Dendritic cell treated with granulocyte-macrophage colony-stimulating factor and Interleukin-4, amounts not matched to agents 40 ng/mL and 50 ng/mL, for 4 days (primary cell): ENCODE measurements around the gene ANP32A.

Experiments used
- H3K27ac Mint-ChIP-seq: one replicate; pipeline ENCODE4 v1.8.0; 2022; ENCODE audit warnings: mild to moderate bottlenecking, mixed read lengths
- H3K27me3 Mint-ChIP-seq: one replicate; pipeline ENCODE4 v1.8.0; 2022; ENCODE audit warnings: mild to moderate bottlenecking, mixed read lengths
- H3K36me3 Mint-ChIP-seq: one replicate; pipeline ENCODE4 v1.8.0; 2022; ENCODE audit warnings: low read depth, mixed read lengths
- H3K4me1 Mint-ChIP-seq: one replicate; pipeline ENCODE4 v1.8.0; 2022; ENCODE audit warnings: low read depth, mixed read lengths
- H3K4me3 Mint-ChIP-seq: one replicate; pipeline ENCODE4 v1.8.0; 2022; ENCODE audit warnings: mild to moderate bottlenecking, moderate library complexity, mixed read lengths
- H3K9me3 Mint-ChIP-seq: one replicate; pipeline ENCODE4 v1.8.0; 2022; ENCODE audit warnings: mixed read lengths
- intact Hi-C: fragments of 100-400 bp; cut with micrococcal nuclease; formaldehyde crosslinking; loops from one replicate; pipeline ENCODE4 v1.15.0; 2022

ANP32A gene

GRCh38 chr15:68798346-68799094 lies 22.2 kb downstream of the ANP32A start:
- intact Hi-C loops = no loop called here
- no peaks in the 10 kb centered on the region for H3K9me3 Mint-ChIP-seq
- no peaks in the 10 kb centered on the region for H3K27me3 Mint-ChIP-seq
- H3K27ac Mint-ChIP-seq = peak overlapping the region; percentile 94
- peaks cover 36% of the 10 kb centered on the region for H3K36me3 Mint-ChIP-seq
- no peak overlapping the region for H3K4me3 Mint-ChIP-seq
- peaks cover 100% of the 10 kb centered on the region for H3K4me1 Mint-ChIP-seq

GRCh38 chr15:68797599-68798345 lies 22.9 kb downstream of the ANP32A start:
- no peak overlapping the region for H3K4me3 Mint-ChIP-seq
- intact Hi-C loops = no loop called here
- H3K4me1 Mint-ChIP-seq = peaks cover 100% of the 10 kb centered on the region
- no peaks in the 10 kb centered on the region for H3K9me3 Mint-ChIP-seq
- peak overlapping the region; percentile 94 for H3K27ac Mint-ChIP-seq
- peaks cover 36% of the 10 kb centered on the region for H3K36me3 Mint-ChIP-seq
- no peaks in the 10 kb centered on the region for H3K27me3 Mint-ChIP-seq

GRCh38 chr15:68797191-68797590 lies 23.5 kb downstream of the ANP32A start:
- Mint-ChIP-seq H3K36me3 (peaks cover 36% of the 10 kb centered on the region), H3K4me1 (peaks cover 100% of the 10 kb centered on the region), H3K27me3 (no peaks in the 10 kb centered on the region), H3K27ac (peak overlapping the region; percentile 94), H3K9me3 (no peaks in the 10 kb centered on the region), H3K4me3 (no peak overlapping the region)
- intact Hi-C loops = no loop called here

GRCh38 chr15:68796576-68796975 lies 24.1 kb downstream of the ANP32A start:
- Mint-ChIP-seq H3K4me3 (no peak overlapping the region), H3K9me3 (no peaks in the 10 kb centered on the region), H3K36me3 (peaks cover 36% of the 10 kb centered on the region), H3K27me3 (no peaks in the 10 kb centered on the region), H3K27ac (peak overlapping the region; percentile 94), H3K4me1 (peaks cover 100% of the 10 kb centered on the region)
- intact Hi-C loops = no loop called here

GRCh38 chr15:68795298-68795848 lies 25.3 kb downstream of the ANP32A start:
- H3K36me3 Mint-ChIP-seq = peaks cover 29% of the 10 kb centered on the region
- H3K27me3 Mint-ChIP-seq = no peaks in the 10 kb centered on the region
- peak overlapping the region; percentile 64 for H3K4me3 Mint-ChIP-seq
- intact Hi-C loops = loop anchor here (2.0 kb wide), 1 partner anchor 23 kb away; no protein-coding TSS in a partner anchor
- H3K9me3 Mint-ChIP-seq = no peaks in the 10 kb centered on the region
- peak overlapping the region; percentile 94 for H3K27ac Mint-ChIP-seq
- peaks cover 100% of the 10 kb centered on the region for H3K4me1 Mint-ChIP-seq

- peak overlapping the region; percentile 64 for H3K4me3 Mint-ChIP-seq
- peak overlapping the region; percentile 94 for H3K27ac Mint-ChIP-seq
- intact Hi-C loops = loop anchor here (2.0 kb wide), 1 partner anchor 24 kb away; no protein-coding TSS in a partner anchor
- no peaks in the 10 kb centered on the region for H3K27me3 Mint-ChIP-seq
- H3K9me3 Mint-ChIP-seq = no peaks in the 10 kb centered on the region
- peaks cover 29% of the 10 kb centered on the region for H3K36me3 Mint-ChIP-seq
- H3K4me1 Mint-ChIP-seq = peaks cover 100% of the 10 kb centered on the region
These were observed 25.8 kb downstream of the ANP32A start for GRCh38 chr15:68794863-68795262.

GRCh38 chr15:68794307-68794706 lies 26.4 kb downstream of the ANP32A start:
- H3K27me3 Mint-ChIP-seq = no peaks in the 10 kb centered on the region
- peak overlapping the region; percentile 64 for H3K4me3 Mint-ChIP-seq
- H3K4me1 Mint-ChIP-seq = peaks cover 100% of the 10 kb centered on the region
- peak overlapping the region; percentile 94 for H3K27ac Mint-ChIP-seq
- H3K9me3 Mint-ChIP-seq = no peaks in the 10 kb centered on the region
- H3K36me3 Mint-ChIP-seq = peaks cover 28% of the 10 kb centered on the region
- intact Hi-C loops = loop anchor here (2.0 kb wide), 1 partner anchor 24 kb away; no protein-coding TSS in a partner anchor

- Mint-ChIP-seq H3K4me3 (no peak overlapping the region), H3K27ac (peak overlapping the region; percentile 94), H3K36me3 (peaks cover 25% of the 10 kb centered on the region), H3K27me3 (no peaks in the 10 kb centered on the region), H3K9me3 (no peaks in the 10 kb centered on the region), H3K4me1 (peaks cover 100% of the 10 kb centered on the region)
- intact Hi-C loops = loop anchor here (2.0 kb wide), 1 partner anchor 25 kb away; no protein-coding TSS in a partner anchor
These were observed 26.9 kb downstream of the ANP32A start for GRCh38 chr15:68793776-68794175.

GRCh38 chr15:68792901-68793766 lies 27.6 kb downstream of the ANP32A start:
- Mint-ChIP-seq H3K27me3 (no peaks in the 10 kb centered on the region), H3K27ac (peak overlapping the region; percentile 94), H3K36me3 (peaks cover 27% of the 10 kb centered on the region), H3K4me3 (peak overlapping the region; percentile 2), H3K4me1 (peaks cover 98% of the 10 kb centered on the region), H3K9me3 (no peaks in the 10 kb centered on the region)
- intact Hi-C loops = loop anchor here (1.0 kb wide), 1 partner anchor 9 kb away; no protein-coding TSS in a partner anchor

GRCh38 chr15:68791431-68792283 lies 29.0 kb downstream of the ANP32A start:
- H3K36me3 Mint-ChIP-seq = peaks cover 37% of the 10 kb centered on the region
- H3K27ac Mint-ChIP-seq = peak overlapping the region; percentile 94
- H3K9me3 Mint-ChIP-seq = no peaks in the 10 kb centered on the region
- intact Hi-C loops = loop anchor here (1.0 kb wide), 1 partner anchor 11 kb away; no protein-coding TSS in a partner anchor
- peak overlapping the region; percentile 52 for H3K4me3 Mint-ChIP-seq
- H3K27me3 Mint-ChIP-seq = no peaks in the 10 kb centered on the region
- H3K4me1 Mint-ChIP-seq = peaks cover 94% of the 10 kb centered on the region

- H3K4me3 Mint-ChIP-seq = peak overlapping the region; percentile 52
- no peaks in the 10 kb centered on the region for H3K27me3 Mint-ChIP-seq
- intact Hi-C loops = no loop called here
- peaks cover 37% of the 10 kb centered on the region for H3K36me3 Mint-ChIP-seq
- H3K4me1 Mint-ChIP-seq = peaks cover 88% of the 10 kb centered on the region
- peak overlapping the region; percentile 94 for H3K27ac Mint-ChIP-seq
- no peaks in the 10 kb centered on the region for H3K9me3 Mint-ChIP-seq
These were observed 29.8 kb downstream of the ANP32A start for GRCh38 chr15:68790910-68791309.

GRCh38 chr15:68790242-68790575 lies 30.5 kb downstream of the ANP32A start:
- Mint-ChIP-seq H3K9me3 (no peaks in the 10 kb centered on the region), H3K4me3 (no peak overlapping the region), H3K36me3 (peaks cover 39% of the 10 kb centered on the region), H3K4me1 (peaks cover 88% of the 10 kb centered on the region), H3K27ac (peak overlapping the region; percentile 94), H3K27me3 (no peaks in the 10 kb centered on the region)
- intact Hi-C loops = no loop called here
